IMR-90 (cell line): Measurements from ENCODE around the gene RNASE12. TPM values are rescaled to one million over a fixed set of nuclear protein-coding genes. Genes with fewer than 3 reads are reported as not detected.

ENCODE experiments used
- ATAC-seq: fragments of 200-7000 bp; cut with Tn5 transposase; 2 replicates; pipeline ENCODE4 v1.9.1; 2020; ENCODE audit warnings: low read depth, mild to moderate bottlenecking, moderate library complexity
- BruUV-seq: library from RNA; stranded (reverse); fragments of 400-500 nt; replicated peaks from 2 replicates; lab custom pipeline; 2021; lab: Mats Ljungman, UMichigan
- CTCF ChIA-PET: fragments of 300-600 bp; formaldehyde crosslinking; extraction: SDS; loops from one replicate; lab custom pipeline; 2021; ENCODE audit warnings: antibody characterized with exemption; lab: Yijun Ruan, JAX
- POLR2A ChIA-PET: fragments of 300-600 bp; sonication (Branson Sonifier 250); formaldehyde crosslinking; loops from one replicate; lab custom pipeline; 2022; ENCODE audit warnings: antibody characterized with exemption; ENCODE audit not compliant: unreplicated experiment; lab: Charles Lee
- DNase-seq: peaks from one replicate; pipeline ENCODE4 v3.0.0; 2013
- H2AFZ ChIP-seq: replicated peaks from 2 replicates; pipeline ENCODE3; 2013; ENCODE audit warnings: low read length, mild to moderate bottlenecking; ENCODE audit not compliant: poor library complexity
- H2AK5ac ChIP-seq: 2 replicates; pipeline ENCODE4 v1.6.1; 2013; ENCODE audit warnings: low read depth, low read length, inconsistent platforms
- H2AK9ac ChIP-seq: replicated peaks from 2 replicates; pipeline ENCODE3; 2013; ENCODE audit warnings: mild to moderate bottlenecking, low read depth, low read length, moderate library complexity; ENCODE audit not compliant: poor library complexity
- H2BK120ac ChIP-seq: 2 replicates; pipeline ENCODE4 v1.6.1; 2013; ENCODE audit warnings: low read depth, low read length, inconsistent platforms
- H2BK15ac ChIP-seq: 3 replicates; pipeline ENCODE4 v1.6.1; 2013; ENCODE audit warnings: low read depth, low read length, inconsistent platforms
- H2BK20ac ChIP-seq: 2 replicates; pipeline ENCODE4 v1.6.1; 2013; ENCODE audit warnings: low read depth, mild to moderate bottlenecking, inconsistent platforms, low read length, moderate library complexity
- H2BK5ac ChIP-seq: 2 replicates; pipeline ENCODE4 v1.6.1; 2013; ENCODE audit warnings: mild to moderate bottlenecking, low read depth, low read length, inconsistent platforms; ENCODE audit not compliant: poor library complexity, severe bottlenecking
- H3K14ac ChIP-seq: replicated peaks from 2 replicates; pipeline ENCODE4 v1.6.1; 2013; ENCODE audit warnings: low read depth, low read length, inconsistent platforms
- H3K18ac ChIP-seq: 2 replicates; pipeline ENCODE4 v1.6.1; 2013; ENCODE audit warnings: low read depth, low read length, control low read depth
- H3K23ac ChIP-seq: 2 replicates; pipeline ENCODE4 v1.6.1; 2013; ENCODE audit warnings: low read depth, low read length, inconsistent platforms
- H3K27ac ChIP-seq: 2 replicates; pipeline ENCODE4 v1.5.1; 2013; ENCODE audit warnings: mild to moderate bottlenecking, control low read depth, low read length; ENCODE audit not compliant: insufficient read depth
- H3K27me3 ChIP-seq: 2 replicates; pipeline ENCODE4 v1.6.1; 2013; ENCODE audit warnings: low read length; ENCODE audit not compliant: control insufficient read depth, insufficient read depth
- H3K36me3 ChIP-seq: 2 replicates; pipeline ENCODE4 v1.6.1; 2013; ENCODE audit warnings: low read length, mixed read lengths; ENCODE audit not compliant: control insufficient read depth, insufficient read depth
- H3K4ac ChIP-seq: 2 replicates; pipeline ENCODE4 v1.6.1; 2013; ENCODE audit warnings: low read depth, low read length, inconsistent platforms
- H3K4me1 ChIP-seq: 2 replicates; pipeline ENCODE4 v1.6.1; 2013; ENCODE audit warnings: low read length, mixed read lengths; ENCODE audit not compliant: control insufficient read depth, insufficient read depth
- H3K4me2 ChIP-seq: 2 replicates; pipeline ENCODE4 v1.6.1; 2013; ENCODE audit warnings: low read depth, mild to moderate bottlenecking, control low read depth, low read length, moderate library complexity
- H3K4me3 ChIP-seq: 2 replicates; pipeline ENCODE4 v1.5.1; 2013; ENCODE audit warnings: low read depth, mild to moderate bottlenecking, control low read depth, low read length, moderate library complexity; ENCODE audit not compliant: insufficient read depth
- H3K56ac ChIP-seq: 2 replicates; pipeline ENCODE4 v1.6.1; 2013; ENCODE audit warnings: low read length, inconsistent platforms; ENCODE audit not compliant: insufficient read depth; ENCODE audit errors: extremely low read depth
- H3K79me1 ChIP-seq, 2 experiments: 2 replicates each; pipeline ENCODE4 v1.6.1; 2013; ENCODE audit warnings: low read length in 2 of 2, inconsistent platforms in 1 of 2, low read depth in 1 of 2
- H3K9ac ChIP-seq: 2 replicates; pipeline ENCODE4 v1.6.1; 2013; ENCODE audit warnings: low read depth, low read length, control low read depth
- H3K9me1 ChIP-seq: 2 replicates; pipeline ENCODE4 v1.6.1; 2013; ENCODE audit warnings: low read length, inconsistent platforms; ENCODE audit not compliant: insufficient read depth
- H3K9me3 ChIP-seq: 2 replicates; pipeline ENCODE4 v1.6.1; 2013; ENCODE audit warnings: low read length; ENCODE audit not compliant: control insufficient read depth, insufficient read depth
- H4K20me1 ChIP-seq: 2 replicates; pipeline ENCODE4 v1.6.1; 2013; ENCODE audit warnings: low read length, inconsistent platforms; ENCODE audit not compliant: insufficient read depth
- H4K5ac ChIP-seq: 2 replicates; pipeline ENCODE4 v1.6.1; 2013; ENCODE audit warnings: mild to moderate bottlenecking, low read depth, low read length, control low read depth
- H4K8ac ChIP-seq, 2 experiments: 2 replicates each; pipeline ENCODE4 v1.6.1; 2013; ENCODE audit warnings: low read depth in 2 of 2, low read length in 2 of 2, control low read depth in 1 of 2, inconsistent platforms in 1 of 2
- H4K91ac ChIP-seq: 2 replicates; pipeline ENCODE4 v1.6.1; 2013; ENCODE audit warnings: low read depth, low read length, inconsistent platforms; ENCODE audit not compliant: insufficient read depth
- CEBPB ChIP-seq: IDR thresholded peaks from 2 replicates; pipeline ENCODE4 v1.6.1; 2012; ENCODE audit warnings: low read depth, low read length, improper control_type of control experiment
- CHD1 ChIP-seq: IDR thresholded peaks from 2 replicates; pipeline ENCODE4 v1.6.1; 2012; ENCODE audit warnings: low read depth, low read length, improper control_type of control experiment
- FOS ChIP-seq: fragments of 150-350 bp; IDR thresholded peaks from 2 replicates; pipeline ENCODE4 v1.6.1; 2016; ENCODE audit warnings: low read depth, low read length
- MAFK ChIP-seq: IDR thresholded peaks from 2 replicates; pipeline ENCODE4 v1.6.1; 2012; ENCODE audit warnings: low read depth, low read length, improper control_type of control experiment
- MXI1 ChIP-seq: IDR thresholded peaks from 2 replicates; pipeline ENCODE4 v1.6.1; 2012; ENCODE audit warnings: low read depth, mild to moderate bottlenecking, low read length, moderate library complexity, borderline replicate concordance
- NFE2L2 ChIP-seq: fragments of 150-350 bp; IDR thresholded peaks from 2 replicates; pipeline ENCODE4 v1.6.1; 2016; ENCODE audit warnings: low read depth, mild to moderate bottlenecking, low read length
- WGBS, 2 experiments: methylation state at CpG; one replicate each; pipeline versions ENCODE4 v1.1.5 to v1.1.7; 2013; ENCODE audit warnings: missing lambda C conversion rate in 2 of 2; ENCODE audit not compliant: insufficient read length in 1 of 2; ENCODE audit errors: extremely low coverage in 2 of 2; 5-methylcytosine and 5-hydroxymethylcytosine counted together
- dilution Hi-C: fragments of 300-500 bp; cut with HindIII; formaldehyde crosslinking; loops from one replicate; pipeline ENCODE4 v1.14.3; 2018; ENCODE audit warnings: low sequenced_read_pairs; ENCODE audit not compliant: unreplicated experiment
- in situ Hi-C: fragments of 300-500 bp; cut with MboI; formaldehyde crosslinking; loops from 3 replicates; pipeline ENCODE4 v1.14.3; 2019; ENCODE audit warnings: low sequenced_read_pairs, inconsistent platforms, mixed read lengths
- intact Hi-C: fragments of 100-400 bp; cut with micrococcal nuclease; formaldehyde crosslinking; loops from 2 replicates; pipeline ENCODE4 v1.10.0; 2022
- polyA plus RNA-seq, 3 experiments: library from polyadenylated mRNA; depleted of rRNA; stranded (reverse); fragments of >200 nt; gene quantifications; 2 replicates each; pipeline ENCODE4 v1.2.3, GENCODE V29; 2012; ENCODE audit warnings: low replicate concordance in 1 of 3
- total RNA-seq: library from RNA; depleted of rRNA; stranded (reverse); fragments of >200 nt; gene quantifications from 2 replicates; pipeline ENCODE4 v1.2.3, GENCODE V29; 2012

RNASE12 gene
- total and polyA plus RNA-seq, 2 of the 4 experiments (the other 2 are of a cell fraction) = not detected

GRCh38 chr14:20555845-20556244, 35.3 kb downstream of the RNASE12 start:
- H2BK120ac ChIP-seq = no peak overlapping the region
- intact Hi-C loops = no loop called here
- in situ Hi-C loops = no loop called here
- no peak overlapping the region for H3K9ac ChIP-seq
- no peak overlapping the region for H3K18ac ChIP-seq
- H2BK5ac ChIP-seq = no peak overlapping the region
- no peaks in the 10 kb centered on the region for H3K36me3 ChIP-seq
- H3K56ac ChIP-seq = no peak overlapping the region
- H3K23ac ChIP-seq = no peak overlapping the region
- H2BK15ac ChIP-seq = no peak overlapping the region
- TF ChIP-seq CHD1 (no peak), CEBPB (no peak), MXI1 (no peak), FOS (no peak), NFE2L2 (no peak), MAFK (no peak)
- H4K91ac ChIP-seq = no peak overlapping the region
- ATAC-seq (no peak), DNase-seq (no peak)
- H3K9me1 ChIP-seq = no peaks in the 10 kb centered on the region
- dilution Hi-C loops = no loop called here
- WGBS, 2 experiments = no CpG with 5 or more reads among the region's 3 CpGs
- no peak overlapping the region for H3K4ac ChIP-seq
- no TSS peak for BruUV-seq
- H3K27ac ChIP-seq = no peak overlapping the region
- H2AK5ac ChIP-seq = no peak overlapping the region
- H3K79me1 ChIP-seq = no peaks in the 10 kb centered on the region
- ChIA-PET CTCF (no interaction called here), POLR2A (interaction anchor here (0.5 kb wide), 1 partner anchor 417 kb away, joined by 5 read pairs; the partner anchor contains the start of gene OR4N5)
- no peak overlapping the region for H2AFZ ChIP-seq
- no peak overlapping the region for H2BK20ac ChIP-seq
- H3K9me3 ChIP-seq = no peaks in the 10 kb centered on the region
- no peaks in the 10 kb centered on the region for H3K4me1 ChIP-seq
- H2AK9ac ChIP-seq = no peak overlapping the region
- H4K20me1 ChIP-seq = no peaks in the 10 kb centered on the region
- H3K4me3 ChIP-seq = no peak overlapping the region
- H4K5ac ChIP-seq = no peak overlapping the region
- H4K8ac ChIP-seq = no peak overlapping the region
- H3K27me3 ChIP-seq = no peaks in the 10 kb centered on the region
- no peak overlapping the region for H3K14ac ChIP-seq
- H3K4me2 ChIP-seq = no peak overlapping the region
